GM21447 (cell line): ENCODE measurements around the gene GGT5.
"Not testable (repeated sequence)": the region's sequence is repeated elsewhere in the genome, so short reads cannot be mapped to it uniquely, and the experiment has no call there.

ENCODE experiments used
- ATAC-seq: cut with Tn5 transposase; IDR thresholded peaks from one replicate; pipeline ENCODE4 v1.9.1; 2021; ENCODE audit not compliant: unreplicated experiment

GGT5 gene

GRCh38 chr22:24235315-24235714 is 9.6 kb downstream of the GGT5 start:
- no peak for ATAC-seq

GRCh38 chr22:24233816-24234215 is 11.1 kb downstream of the GGT5 start:
- no peak for ATAC-seq

GRCh38 chr22:24233235-24233634 is 11.6 kb downstream of the GGT5 start:
- ATAC-seq, result no peak

GRCh38 chr22:24232725-24233124 is 12.2 kb downstream of the GGT5 start:
- no peak for ATAC-seq

DNA sequence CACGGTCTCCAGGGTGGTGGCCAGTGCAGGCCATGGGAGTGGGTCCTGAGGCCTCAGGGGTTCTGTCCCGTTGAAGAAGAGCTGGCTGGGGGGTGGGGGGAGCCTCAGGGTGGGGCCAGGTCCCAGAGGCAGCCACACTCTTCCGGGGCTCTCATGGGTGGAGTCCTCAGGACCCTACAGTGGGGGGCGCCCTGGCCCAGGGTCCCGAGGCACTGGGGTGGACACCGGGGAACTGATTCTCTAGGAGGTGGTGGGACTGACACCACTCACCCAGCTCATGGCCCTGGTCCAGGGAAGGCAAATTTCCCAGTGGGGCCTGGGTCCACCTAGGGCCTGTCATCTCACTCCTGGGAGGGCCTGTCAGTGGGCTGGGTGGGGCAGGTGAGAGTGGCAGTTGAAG is 12.8 kb downstream of the GGT5 start:
- no peak for ATAC-seq

DNA sequence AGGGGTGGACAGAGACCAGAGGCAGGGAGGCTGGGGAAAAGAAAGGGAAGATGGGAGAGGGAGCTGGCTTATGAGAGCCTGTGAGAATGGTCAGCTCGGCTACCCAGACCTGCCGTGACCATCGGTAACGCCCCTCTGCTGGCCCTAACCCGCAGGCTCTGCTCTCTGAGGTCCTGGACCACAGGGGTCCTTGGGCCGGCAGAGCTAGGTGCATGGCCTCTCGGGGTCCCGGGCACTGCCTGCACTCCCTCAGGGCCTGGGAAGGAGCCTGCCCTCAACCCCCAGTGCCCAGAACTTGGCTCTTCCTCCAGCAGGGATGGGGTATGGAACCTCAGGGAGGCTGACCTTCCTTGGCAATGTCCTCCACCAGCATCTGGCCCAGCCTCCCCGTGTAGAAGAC is 13.2 kb downstream of the GGT5 start:
- no peak for ATAC-seq

GRCh38 chr22:24230911-24231656 is 13.8 kb downstream of the GGT5 start:
- ATAC-seq, result no peak

- ATAC-seq, result no peak
Measured at GRCh38 chr22:24225951-24226350, 18.9 kb downstream of the GGT5 start.

- ATAC-seq, result no peak
Measured at GRCh38 chr22:24225044-24225601, 19.8 kb downstream of the GGT5 start.

- no peak for ATAC-seq
Measured at GRCh38 chr22:24224468-24224867, 20.4 kb downstream of the GGT5 start.

GRCh38 chr22:24219750-24220149 is 25.1 kb downstream of the GGT5 start:
- ATAC-seq, result no peak

- ATAC-seq, result no peak
Measured at GRCh38 chr22:24217384-24217783, 27.5 kb downstream of the GGT5 start.

GRCh38 chr22:24216541-24217209 is 28.2 kb downstream of the GGT5 start:
- no peak for ATAC-seq

DNA sequence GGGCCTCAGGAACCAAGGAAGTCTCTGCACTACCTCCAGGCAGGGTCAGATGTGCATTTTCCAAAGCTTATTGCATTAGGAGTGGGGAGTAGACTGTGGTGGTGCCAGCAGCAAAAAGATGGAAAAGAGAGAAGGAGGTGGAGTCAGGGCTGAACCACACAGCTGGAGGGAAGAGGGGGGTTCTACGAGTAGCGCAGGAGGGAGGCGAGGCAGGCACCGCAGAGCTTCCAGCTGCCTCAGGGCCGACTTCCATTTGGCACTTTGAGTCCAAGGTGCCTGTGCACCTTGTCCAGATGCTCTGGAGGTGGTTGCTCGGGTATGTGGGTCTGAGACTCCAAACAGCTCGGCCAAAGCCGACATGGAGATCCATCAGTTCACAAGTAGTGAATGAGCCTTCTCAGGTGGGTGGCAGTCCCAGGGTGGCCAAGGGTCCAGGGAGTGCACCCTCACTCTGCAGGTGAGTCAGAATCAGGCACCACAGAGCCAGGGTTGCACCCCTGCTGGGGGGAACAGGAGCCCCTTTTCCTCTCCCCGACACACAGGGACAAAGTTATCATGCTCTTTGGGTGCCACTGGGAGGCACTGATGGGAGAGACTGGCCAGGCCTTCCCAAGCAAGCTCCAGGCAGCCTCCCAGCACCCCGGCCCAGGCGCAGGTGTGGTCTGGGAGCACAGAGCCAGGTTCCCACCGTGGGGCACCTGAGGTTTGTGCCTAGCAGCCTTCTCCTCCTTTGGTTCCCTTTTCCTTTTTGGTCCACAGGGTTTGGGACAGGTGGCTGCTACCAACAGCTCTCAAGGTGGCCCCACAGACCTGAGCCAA is 30.2 kb downstream of the GGT5 start:
- ATAC-seq, result no peak

DNA sequence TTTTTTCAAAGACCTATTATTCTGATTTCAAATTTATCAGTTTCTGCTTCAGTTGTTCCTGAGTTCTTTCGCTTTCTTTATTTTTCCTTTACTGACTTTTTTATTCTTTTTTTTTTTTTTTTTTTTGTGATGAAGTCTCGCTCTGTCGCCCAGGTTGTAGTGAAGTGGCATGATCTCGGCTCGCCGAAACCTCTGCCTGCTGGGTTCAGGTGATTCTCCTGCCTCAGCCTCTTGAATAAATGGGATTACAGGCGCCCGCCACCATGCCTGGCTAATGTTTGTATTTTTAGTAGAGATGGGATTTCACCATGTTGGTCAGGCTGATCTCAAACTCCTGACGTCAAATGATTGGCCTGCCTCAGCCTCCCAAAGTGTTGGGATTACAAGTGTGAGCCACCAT is 31.8 kb downstream of the GGT5 start:
- not testable (repeated sequence) for ATAC-seq

DNA sequence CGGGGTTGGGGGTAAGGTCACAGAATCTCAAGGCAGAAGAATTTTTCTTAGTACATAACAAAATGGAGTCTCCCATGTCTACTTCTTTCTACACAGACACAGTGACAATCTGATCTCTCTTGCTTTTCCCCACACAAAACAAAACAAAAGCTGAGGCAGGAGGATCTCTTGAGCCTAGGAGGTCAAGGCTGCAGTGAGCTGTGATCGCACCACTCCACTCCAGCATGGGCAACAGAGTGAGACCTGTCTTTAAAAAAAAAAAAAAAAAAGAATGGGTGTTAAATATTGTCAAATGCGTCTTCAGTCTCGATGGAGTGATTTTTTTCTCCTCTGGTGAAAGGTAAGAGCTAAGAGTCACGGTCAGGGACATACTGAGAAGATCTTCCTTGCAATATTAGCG is 33.2 kb downstream of the GGT5 start:
- ATAC-seq, result not testable (repeated sequence)

DNA sequence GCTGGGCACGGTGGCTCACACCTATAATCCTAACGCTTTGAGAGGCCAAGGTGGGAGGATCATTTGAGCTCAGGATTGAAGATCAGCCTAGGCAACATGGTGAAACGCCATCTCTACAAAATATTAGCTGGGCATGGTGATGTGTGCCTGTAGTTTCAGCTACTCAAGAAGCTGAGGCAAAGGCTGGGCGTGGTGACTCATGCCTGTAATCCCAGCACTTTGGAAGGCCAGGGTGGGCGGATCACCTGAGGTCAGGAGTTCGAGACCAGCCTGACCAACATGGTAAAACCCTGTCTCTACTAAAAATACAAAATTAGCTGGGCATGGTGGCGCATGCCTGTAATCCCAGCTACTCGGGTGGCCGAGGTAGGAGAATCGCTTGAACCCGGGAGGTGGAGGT is 34.5 kb downstream of the GGT5 start:
- not testable (repeated sequence) for ATAC-seq

- ATAC-seq, result no peak
Measured at GRCh38 chr22:24209687-24210086, 35.2 kb downstream of the GGT5 start.

DNA sequence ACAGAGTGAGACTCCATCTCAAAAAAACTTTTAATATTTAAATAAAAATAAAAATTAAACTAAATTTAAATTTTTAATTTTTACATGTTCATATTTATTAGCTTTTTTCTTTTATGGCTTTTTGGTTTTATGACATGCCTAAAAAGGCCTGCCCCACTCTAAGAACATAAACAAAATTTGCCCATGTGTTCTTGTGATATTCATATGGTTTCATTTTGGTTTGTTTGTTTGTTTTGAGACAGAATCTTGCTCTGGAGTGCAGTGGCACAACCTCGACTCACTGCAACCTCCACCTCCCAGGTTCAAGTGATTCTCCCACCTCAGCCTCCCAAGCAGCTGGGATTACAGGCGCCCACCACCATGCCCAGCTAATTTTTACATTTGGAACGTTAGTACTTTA is 35.9 kb downstream of the GGT5 start:
- no peak for ATAC-seq

DNA sequence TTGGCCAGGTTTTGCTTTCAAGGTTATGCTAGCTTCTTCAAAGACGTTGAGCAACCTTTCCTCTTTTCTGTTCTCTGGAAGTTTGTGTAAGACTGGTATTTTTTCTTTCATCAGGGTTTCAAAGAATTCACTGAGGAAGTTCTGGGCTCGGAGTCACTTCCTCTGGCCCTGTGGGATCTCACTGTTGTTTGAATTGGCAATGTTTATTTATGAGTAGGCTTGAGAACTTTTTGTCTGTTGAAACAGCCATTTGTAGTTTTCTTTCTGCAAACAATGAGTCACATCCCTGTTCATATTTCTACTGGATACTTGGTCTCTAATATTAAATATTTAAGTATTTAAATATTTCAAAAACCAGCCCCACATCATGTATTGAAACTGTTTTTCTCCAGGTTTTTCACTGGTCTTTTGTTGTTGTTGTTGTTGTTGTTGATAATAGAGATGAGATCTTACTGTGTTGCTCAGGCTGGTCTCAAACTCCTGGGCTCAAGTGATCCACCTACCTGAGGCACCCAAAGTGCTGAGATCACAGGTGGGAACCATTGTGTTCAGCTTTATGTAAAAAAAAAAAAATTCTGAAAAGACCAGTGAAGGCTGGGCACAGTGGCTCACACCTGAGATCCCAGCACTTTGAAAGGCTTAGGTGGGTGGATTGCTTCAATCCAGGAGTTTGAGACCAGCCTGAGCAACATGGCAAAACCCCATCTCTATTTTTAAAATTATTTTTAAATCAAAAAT is 36.7 kb downstream of the GGT5 start:
- no peak for ATAC-seq
